Common myeloid progenitor, CD34-positive (primary cell): ENCODE data around the gene SAMD4A.

Source experiments
- CTCF ChIA-PET: fragments of 350-600 bp; sonication (Branson Sonifier 250); formaldehyde crosslinking; loops from one replicate; lab custom pipeline; 2021; ENCODE audit warnings: antibody characterized with exemption; lab: Charles Lee
- POLR2A ChIA-PET: fragments of 350-600 bp; sonication (Branson Sonifier 250); formaldehyde crosslinking; loops from one replicate; lab custom pipeline; 2021; ENCODE audit warnings: antibody characterized with exemption; lab: Charles Lee
- DNase-seq, 3 donors: peaks; one replicate each; pipeline versions ENCODE4 v3.0.0 to v3.0.0-alpha.2; 2013
- H3K27ac ChIP-seq, 2 experiments: 1 replicate in 1 of 2; 2 replicates in 1 of 2; pipeline ENCODE4 v1.7.0; 2013; ENCODE audit warnings: inconsistent platforms in 2 of 2, low read length in 2 of 2, mild to moderate bottlenecking in 2 of 2, low read depth in 1 of 2, moderate library complexity in 1 of 2; ENCODE audit not compliant: severe bottlenecking in 2 of 2, insufficient read depth in 1 of 2, poor library complexity in 1 of 2
- H3K27me3 ChIP-seq, 5 experiments: replicated peaks in 2 of 5; 1 replicate in 3 of 5; 2 replicates in 2 of 5; pipeline versions ENCODE4 v1.6.1 to v1.7.0; 2013; ENCODE audit warnings: low read length in 4 of 5, mild to moderate bottlenecking in 2 of 5, moderate library complexity in 2 of 5, inconsistent platforms in 1 of 5; ENCODE audit not compliant: insufficient read depth in 5 of 5, control insufficient read depth in 4 of 5
- H3K36me3 ChIP-seq, 4 experiments: 1 replicate in 2 of 4; 2 replicates in 2 of 4; pipeline versions ENCODE4 v1.6.1 to v1.7.0; 2013; ENCODE audit warnings: low read length in 3 of 4, control low read depth in 1 of 4, mild to moderate bottlenecking in 1 of 4; ENCODE audit not compliant: control insufficient read depth in 4 of 4, insufficient read depth in 4 of 4
- H3K4me1 ChIP-seq, 4 experiments: 1 replicate in 3 of 4; 2 replicates in 1 of 4; pipeline versions ENCODE4 v1.6.1 to v1.7.1; 2013; ENCODE audit warnings: low read length in 3 of 4, mild to moderate bottlenecking in 3 of 4, control low read depth in 1 of 4, inconsistent platforms in 1 of 4, moderate library complexity in 1 of 4; ENCODE audit not compliant: control insufficient read depth in 4 of 4, insufficient read depth in 4 of 4; ENCODE audit errors: control extremely low read depth in 1 of 4
- H3K4me3 ChIP-seq, 7 experiments: 1 replicate in 4 of 7; 2 replicates in 3 of 7; pipeline versions ENCODE4 v1.5.1 to v1.7.0; 2013; ENCODE audit warnings: mild to moderate bottlenecking in 7 of 7, low read length in 6 of 7, moderate library complexity in 6 of 7, inconsistent platforms in 2 of 7, low read depth in 2 of 7, control low read depth in 1 of 7; ENCODE audit not compliant: insufficient read depth in 4 of 7, control insufficient read depth in 1 of 7; ENCODE audit errors: extremely low read depth in 1 of 7
- H3K9me3 ChIP-seq, 5 experiments: 1 replicate in 4 of 5; 2 replicates in 1 of 5; pipeline versions ENCODE4 v1.6.1 to v1.7.1; 2013; ENCODE audit warnings: low read length in 4 of 5, mild to moderate bottlenecking in 2 of 5, inconsistent platforms in 1 of 5, low read depth in 1 of 5, moderate library complexity in 1 of 5; ENCODE audit not compliant: control insufficient read depth in 4 of 5, insufficient read depth in 2 of 5; ENCODE audit errors: control extremely low read depth in 1 of 5
- WGBS: methylation state at CpG from one replicate; pipeline ENCODE4 v1.1.5; 2013; ENCODE audit not compliant: insufficient coverage; 5-methylcytosine and 5-hydroxymethylcytosine counted together

Gene SAMD4A

GRCh38 chr14:54774824-54775223 lies 207.9 kb downstream of the SAMD4A start:
- H3K4me1 ChIP-seq: peaks cover 11 to 62% (median 50%) of the 10 kb centered on the region in 4 experiments
- WGBS: 94% methylated on average over 11 of the region's 15 CpGs
- H3K4me3 ChIP-seq: no peak overlapping the region
- CTCF ChIA-PET: interaction anchor here (0.6 to 6.6 kb wide), 32 partner anchors 8 to 268 kb away, joined by 3 to 123 read pairs (median 5); partner anchors contain the start of gene SAMD4A
- H3K27me3 ChIP-seq: no peaks in the 10 kb centered on the region
- no peak for DNase-seq
- POLR2A ChIA-PET: interaction anchor here (0.6 kb wide), 1 partner anchor 211 kb away, joined by 3 read pairs; no protein-coding TSS in a partner anchor
- H3K36me3 ChIP-seq: no peaks in the 10 kb centered on the region
- no peaks in the 10 kb centered on the region for H3K9me3 ChIP-seq
- H3K27ac ChIP-seq: no peak overlapping the region

- peaks cover 11 to 62% (median 50%) of the 10 kb centered on the region in 4 experiments for H3K4me1 ChIP-seq
- 48% methylated on average over 3 of the region's 8 CpGs for WGBS
- no peaks in the 10 kb centered on the region for H3K27me3 ChIP-seq
- peak; percentile 19 to 61 (median 46) for DNase-seq
- peak overlapping the region in 3 of 7 experiments; percentile 27 to 57 (median 41) for H3K4me3 ChIP-seq
- H3K27ac ChIP-seq: no peak overlapping the region
- ChIA-PET CTCF (interaction anchor here (0.9 to 6.6 kb wide), 20 partner anchors 8 to 290 kb away, joined by 3 to 123 read pairs (median 4); partner anchors contain the start of gene SAMD4A), POLR2A (interaction anchor here (0.6 to 1.3 kb wide), 3 partner anchors 209 to 282 kb away, joined by 3 to 4 read pairs (median 3); partner anchors contain the start of gene SAMD4A)
- H3K36me3 ChIP-seq: no peaks in the 10 kb centered on the region
- H3K9me3 ChIP-seq: no peaks in the 10 kb centered on the region
These were observed 208.7 kb downstream of the SAMD4A start for GRCh38 chr14:54775486-54776140.

- peak; percentile 88 to 97 (median 96) for DNase-seq
- Histone ChIP-seq H3K4me3 (peak overlapping the region in 5 of 7 experiments; percentile 27 to 62 (median 41)), H3K27ac (no peak overlapping the region), H3K9me3 (no peaks in the 10 kb centered on the region), H3K36me3 (no peaks in the 10 kb centered on the region), H3K27me3 (no peaks in the 10 kb centered on the region), H3K4me1 (peaks cover 11 to 62% (median 50%) of the 10 kb centered on the region in 4 experiments)
- ChIA-PET POLR2A (interaction anchor here (1.3 kb wide), 1 partner anchor 210 kb away, joined by 4 read pairs; the partner anchor contains the start of gene SAMD4A), CTCF (interaction anchor here (1.1 to 6.6 kb wide), 10 partner anchors 9 to 213 kb away, joined by 3 to 123 read pairs (median 16); partner anchors contain the start of gene SAMD4A)
- whole genome bisulfite sequencing: 0% methylated on average over 9 of the region's 12 CpGs
These were observed 209.6 kb downstream of the SAMD4A start for GRCh38 chr14:54776361-54777001.

- no peak overlapping the region for H3K27ac ChIP-seq
- no peaks in the 10 kb centered on the region for H3K9me3 ChIP-seq
- H3K4me1 ChIP-seq: peaks cover 11 to 60% (median 49%) of the 10 kb centered on the region in 4 experiments
- no peaks in the 10 kb centered on the region for H3K27me3 ChIP-seq
- no peaks in the 10 kb centered on the region for H3K36me3 ChIP-seq
- peak overlapping the region in 2 of 7 experiments; percentile 21 to 62 for H3K4me3 ChIP-seq
- POLR2A ChIA-PET: no interaction called here
- WGBS: 61% methylated on average over 3 of the region's 8 CpGs
- DNase-seq: no peak
- CTCF ChIA-PET: interaction anchor here (1.0 to 6.6 kb wide), 7 partner anchors 11 to 214 kb away, joined by 3 to 123 read pairs (median 4); partner anchors contain the start of gene SAMD4A
These were observed 210.5 kb downstream of the SAMD4A start for GRCh38 chr14:54777395-54777794.

GRCh38 chr14:54778618-54779345 lies 211.9 kb downstream of the SAMD4A start:
- Histone ChIP-seq H3K4me3 (no peak overlapping the region), H3K4me1 (peaks cover 4 to 57% (median 38%) of the 10 kb centered on the region in 4 experiments), H3K36me3 (no peaks in the 10 kb centered on the region), H3K9me3 (no peaks in the 10 kb centered on the region), H3K27ac (no peak overlapping the region), H3K27me3 (no peaks in the 10 kb centered on the region)
- peak in 1 of 3 donors; percentile 46 for DNase-seq
- WGBS: 78% methylated on average over 4 of the region's 9 CpGs
- ChIA-PET CTCF (interaction anchor here (1.1 to 6.6 kb wide), 4 partner anchors 14 to 215 kb away, joined by 3 to 123 read pairs (median 40); partner anchors contain the start of gene SAMD4A), POLR2A (no interaction called here)

GRCh38 chr14:54781080-54781479 lies 214.2 kb downstream of the SAMD4A start:
- Histone ChIP-seq H3K27ac (no peak overlapping the region), H3K4me3 (no peak overlapping the region), H3K9me3 (no peaks in the 10 kb centered on the region), H3K36me3 (no peaks in the 10 kb centered on the region), H3K4me1 (peaks cover under 1 to 45% (median 28%) of the 10 kb centered on the region in 4 experiments), H3K27me3 (no peaks in the 10 kb centered on the region)
- POLR2A ChIA-PET: no interaction called here
- no peak for DNase-seq
- WGBS: 72% methylated on average over 6 of the region's 6 CpGs
- CTCF ChIA-PET: interaction anchor here (1.0 to 2.2 kb wide), 2 partner anchors 24 to 82 kb away, joined by 3 to 15 read pairs; no protein-coding TSS in a partner anchor
